Endothelial cell of umbilical vein (primary cell): ENCODE data around the gene KCNS3. TPM values are rescaled to one million over a fixed set of nuclear protein-coding genes. Genes with fewer than 3 reads are reported as not detected.

Experiments
- BruUV-seq: library from RNA; stranded (reverse); fragments of 400-500 nt; replicated peaks from 2 replicates; lab custom pipeline; 2021; lab: Mats Ljungman, UMichigan
- CTCF ChIA-PET: fragments of 300-600, 350-600 bp; sonication (Branson Sonifier 250); formaldehyde crosslinking; loops from one replicate; lab custom pipeline; 2021; ENCODE audit warnings: antibody characterized with exemption, inconsistent platforms; lab: Charles Lee
- POLR2A ChIA-PET: fragments of 300-600, 350-600 bp; sonication (Branson Sonifier 250); formaldehyde crosslinking; loops from one replicate; lab custom pipeline; 2021; ENCODE audit warnings: antibody characterized with exemption, inconsistent platforms; lab: Charles Lee
- DNase-seq: peaks from one replicate; pipeline ENCODE4 v3.0.0-alpha.2; 2011; ENCODE audit warnings: low read depth, low spot score
- FAIRE-seq: peaks from 2 replicates; lab custom pipeline; 2011; peaks lifted over from hg19 to GRCh38; lab: Jason Lieb, UNC
- H2AFZ ChIP-seq: 2 replicates; pipeline ENCODE4 v1.6.0; 2012; ENCODE audit warnings: low read depth, low read length, control low read depth, inconsistent platforms
- H3K27ac ChIP-seq: 2 replicates; pipeline ENCODE4 v1.5.1; 2011; ENCODE audit warnings: low read depth, mild to moderate bottlenecking, control low read depth, low read length, moderate library complexity; ENCODE audit not compliant: insufficient read depth
- H3K27me3 ChIP-seq, 2 experiments: 2 replicates each; pipeline versions ENCODE4 v1.6.0 to v1.6.1; 2011; ENCODE audit warnings: low read length in 2 of 2, mixed read lengths in 1 of 2; ENCODE audit not compliant: control insufficient read depth in 2 of 2, insufficient read depth in 2 of 2
- H3K36me3 ChIP-seq, 2 experiments: 2 replicates in 1 of 2; 3 replicates in 1 of 2; pipeline ENCODE4 v1.5.1; 2011; ENCODE audit warnings: low read length in 2 of 2, mild to moderate bottlenecking in 1 of 2, moderate library complexity in 1 of 2; ENCODE audit not compliant: control insufficient read depth in 2 of 2, insufficient read depth in 2 of 2; ENCODE audit errors: extremely low read depth in 1 of 2
- H3K4me1 ChIP-seq: 3 replicates; pipeline ENCODE4 v1.5.1; 2011; ENCODE audit warnings: mild to moderate bottlenecking, low read length; ENCODE audit not compliant: control insufficient read depth, insufficient read depth; ENCODE audit errors: extremely low read depth
- H3K4me2 ChIP-seq: 2 replicates; pipeline ENCODE4 v1.6.1; 2011; ENCODE audit warnings: low read length, control low read depth, mixed read lengths; ENCODE audit not compliant: insufficient read depth
- H3K4me3 ChIP-seq, 3 experiments: fragments of 200-600 bp in 1 of 3; sonication (generic), shearing (Covaris generic) in 1 of 3; replicated peaks in 1 of 3; 2 replicates each; pipeline ENCODE4 v1.5.1; 2011 to 2016; ENCODE audit warnings: control low read depth in 3 of 3, low read length in 3 of 3, mild to moderate bottlenecking in 2 of 3, inconsistent platforms in 1 of 3, low read depth in 1 of 3, moderate library complexity in 1 of 3; ENCODE audit not compliant: insufficient read depth in 1 of 3
- H3K79me2 ChIP-seq: 2 replicates; pipeline ENCODE4 v1.6.0; 2012; ENCODE audit warnings: low read length, inconsistent platforms; ENCODE audit not compliant: control insufficient read depth, insufficient read depth
- H3K9ac ChIP-seq: replicated peaks from 2 replicates; pipeline ENCODE3; 2011; ENCODE audit warnings: low read length, control low read depth; ENCODE audit not compliant: insufficient read depth; ENCODE audit errors: extremely low read depth
- H3K9me1 ChIP-seq: replicated peaks from 3 replicates; pipeline ENCODE4 v1.6.0; 2011; ENCODE audit warnings: mild to moderate bottlenecking, low read length; ENCODE audit not compliant: control insufficient read depth, insufficient read depth; ENCODE audit errors: extremely low read depth
- H3K9me3 ChIP-seq: replicated peaks from 2 replicates; pipeline ENCODE4 v1.5.1; 2012; ENCODE audit warnings: low read length, inconsistent platforms; ENCODE audit not compliant: control insufficient read depth, insufficient read depth
- H4K20me1 ChIP-seq: replicated peaks from 2 replicates; pipeline ENCODE3; 2011; ENCODE audit warnings: mild to moderate bottlenecking, low read length; ENCODE audit not compliant: control insufficient read depth, insufficient read depth; ENCODE audit errors: extremely low read depth
- EZH2 ChIP-seq: IDR thresholded peaks from 2 replicates; pipeline ENCODE4 v1.6.1; 2012; ENCODE audit warnings: borderline replicate concordance, low read depth, mild to moderate bottlenecking, moderate library complexity, low read length, inconsistent platforms; ENCODE audit not compliant: severe bottlenecking
- FOS ChIP-seq: IDR thresholded peaks from 2 replicates; pipeline ENCODE4 v1.6.1; 2011; ENCODE audit warnings: mild to moderate bottlenecking, low read length, moderate library complexity, borderline replicate concordance; ENCODE audit not compliant: insufficient read depth
- GATA2 ChIP-seq: IDR thresholded peaks from 2 replicates; pipeline ENCODE4 v1.7.0; 2011; ENCODE audit warnings: low read depth, mild to moderate bottlenecking, moderate library complexity, mixed read lengths, low read length; ENCODE audit not compliant: insufficient read length, insufficient read depth
- JUN ChIP-seq: IDR thresholded peaks from 2 replicates; pipeline ENCODE4 v1.6.1; 2011; ENCODE audit warnings: borderline replicate concordance, low read depth; ENCODE audit not compliant: insufficient read length, insufficient read depth
- MYC ChIP-seq: IDR thresholded peaks from one replicate; pipeline ENCODE4 v1.6.1; 2011; ENCODE audit warnings: mild to moderate bottlenecking, low read depth, low read length
- POLR2A ChIP-seq: IDR thresholded peaks from 2 replicates; pipeline ENCODE4 v1.6.1; 2012; ENCODE audit warnings: low read depth, mild to moderate bottlenecking, control low read depth, low read length
- POLR2AphosphoS5 ChIP-seq: IDR thresholded peaks from 2 replicates; pipeline ENCODE4 v1.6.1; 2012; ENCODE audit warnings: low read depth, mild to moderate bottlenecking, control low read depth, low read length, moderate library complexity; ENCODE audit not compliant: insufficient read depth
- dilution Hi-C: fragments of 300-500 bp; cut with MboI; formaldehyde crosslinking; loops from one replicate; pipeline ENCODE4 v1.15.0; 2019; ENCODE audit warnings: low sequenced_read_pairs; ENCODE audit not compliant: extremely low pct_ligation_motif_present
- intact Hi-C: fragments of 100-400 bp; cut with micrococcal nuclease; formaldehyde crosslinking; loops from one replicate; pipeline ENCODE4 v1.10.0; 2022
- polyA plus RNA-seq, 4 experiments: library from polyadenylated mRNA; depleted of rRNA in 3 of 4; stranded (reverse) in 3 of 4; unstranded in 1 of 4; fragments of >200 nt; gene quantifications; 2 replicates each; pipeline versions ENCODE4 v1.2.1 to v1.2.3, GENCODE V29; 2011 to 2012; ENCODE audit warnings: missing spikeins in 1 of 4
- total RNA-seq: library from RNA; stranded (reverse); gene quantifications from 2 replicates; pipeline ENCODE4 v1.2.3, GENCODE V29; 2021
- TF ChIP-seq, protein P1 (sequence below), 2 donors: IDR thresholded peaks; 1 replicate in 1 of 2; 2 replicates in 1 of 2; pipeline ENCODE4 v1.5.1; 2011; ENCODE audit warnings: low read length in 2 of 2, mild to moderate bottlenecking in 2 of 2, moderate library complexity in 2 of 2, control low read depth in 1 of 2, inconsistent platforms in 1 of 2, low read depth in 1 of 2; ENCODE audit not compliant: insufficient read depth in 1 of 2; ENCODE audit errors: extremely low read depth in 1 of 2
- TF ChIP-seq, protein P2 (sequence below): IDR thresholded peaks from 2 replicates; pipeline ENCODE4 v1.6.1; 2011; ENCODE audit not compliant: insufficient read depth, insufficient read length

KCNS3 gene
- total and polyA plus RNA-seq, 2 donors (not counting 3 experiments of a cell fraction or from before 2014, with no cell fraction given) = 0.75 to 2.4 TPM

DNA sequence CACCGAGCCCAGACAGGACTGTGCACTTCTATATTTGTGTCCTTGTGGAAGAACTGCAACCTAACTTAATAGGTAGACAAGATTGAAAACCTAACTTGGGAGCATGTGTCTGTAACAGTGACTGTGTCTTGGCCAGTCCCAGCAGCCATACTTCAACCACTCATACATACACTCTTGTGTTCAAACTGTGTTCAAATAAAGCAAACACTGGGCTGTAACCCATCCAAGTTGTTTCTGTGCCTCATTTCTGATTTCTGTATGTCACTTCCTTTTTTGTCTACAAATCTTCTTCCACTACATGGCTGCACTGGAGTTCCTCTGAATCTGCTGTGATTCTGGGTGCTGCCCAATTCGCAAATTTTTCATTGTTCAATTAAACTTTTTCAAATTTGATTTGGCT, 31.2 kb upstream of the KCNS3 start:
- Histone ChIP-seq H3K4me2 (no peak overlapping the region), H4K20me1 (no peaks in the 10 kb centered on the region), H2AFZ (no peak overlapping the region), H3K4me3 (no peak overlapping the region), H3K79me2 (no peaks in the 10 kb centered on the region), H3K27me3 (no peaks in the 10 kb centered on the region), H3K9me3 (no peaks in the 10 kb centered on the region), H3K9ac (no peak overlapping the region), H3K4me1 (no peaks in the 10 kb centered on the region), H3K36me3 (no peaks in the 10 kb centered on the region), H3K27ac (no peak overlapping the region), H3K9me1 (no peaks in the 10 kb centered on the region)
- no peak for DNase-seq
- ChIA-PET POLR2A (no interaction called here), CTCF (interaction anchor here (1.3 kb wide), 1 partner anchor 16 kb away, joined by 5 read pairs; no protein-coding TSS in a partner anchor)
- dilution Hi-C loops = no loop called here
- TF ChIP-seq, protein P1, sequence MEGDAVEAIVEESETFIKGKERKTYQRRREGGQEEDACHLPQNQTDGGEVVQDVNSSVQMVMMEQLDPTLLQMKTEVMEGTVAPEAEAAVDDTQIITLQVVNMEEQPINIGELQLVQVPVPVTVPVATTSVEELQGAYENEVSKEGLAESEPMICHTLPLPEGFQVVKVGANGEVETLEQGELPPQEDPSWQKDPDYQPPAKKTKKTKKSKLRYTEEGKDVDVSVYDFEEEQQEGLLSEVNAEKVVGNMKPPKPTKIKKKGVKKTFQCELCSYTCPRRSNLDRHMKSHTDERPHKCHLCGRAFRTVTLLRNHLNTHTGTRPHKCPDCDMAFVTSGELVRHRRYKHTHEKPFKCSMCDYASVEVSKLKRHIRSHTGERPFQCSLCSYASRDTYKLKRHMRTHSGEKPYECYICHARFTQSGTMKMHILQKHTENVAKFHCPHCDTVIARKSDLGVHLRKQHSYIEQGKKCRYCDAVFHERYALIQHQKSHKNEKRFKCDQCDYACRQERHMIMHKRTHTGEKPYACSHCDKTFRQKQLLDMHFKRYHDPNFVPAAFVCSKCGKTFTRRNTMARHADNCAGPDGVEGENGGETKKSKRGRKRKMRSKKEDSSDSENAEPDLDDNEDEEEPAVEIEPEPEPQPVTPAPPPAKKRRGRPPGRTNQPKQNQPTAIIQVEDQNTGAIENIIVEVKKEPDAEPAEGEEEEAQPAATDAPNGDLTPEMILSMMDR (IDR thresholded peaks at IDR 0.05; ENCODE audit: extremely low read depth in 1 of 2, insufficient read depth in 1 of 2, low read depth in 1 of 2, low read length in 2 of 2) = no peak
- TF ChIP-seq, protein P2, sequence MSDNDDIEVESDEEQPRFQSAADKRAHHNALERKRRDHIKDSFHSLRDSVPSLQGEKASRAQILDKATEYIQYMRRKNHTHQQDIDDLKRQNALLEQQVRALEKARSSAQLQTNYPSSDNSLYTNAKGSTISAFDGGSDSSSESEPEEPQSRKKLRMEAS = no peak
- TF ChIP-seq GATA2 (no peak), POLR2AphosphoS5 (no peak), MYC (no peak), JUN (no peak), POLR2A (no peak), EZH2 (no peak), FOS (no peak)
- FAIRE-seq = no peak
- no TSS peak for BruUV-seq
- intact Hi-C loops = no loop called here
